Measurements from ENCODE around the gene DRAM2.

- peak; percentile 80 for TF ChIP-seq YY1 (IDR thresholded peaks at IDR 0.05; ENCODE audit: low read depth, low read length)
- no peak for TF ChIP-seq REST (IDR thresholded peaks at IDR 0.05; ENCODE audit: low read depth, low read length)
- no peak for TF ChIP-seq PKNOX1 (IDR thresholded peaks at IDR 0.05)
- TF ChIP-seq RAD21 (IDR thresholded peaks at IDR 0.05; ENCODE audit: insufficient read depth, low read depth, low read length) = no peak
- no peak for TF ChIP-seq CTCF (IDR thresholded peaks at IDR 0.05 in 2 of 3, conservative IDR thresholded peaks at IDR 0.05 in 1 of 3; ENCODE audit: control insufficient read depth in 2 of 3, extremely low read depth in 1 of 3, insufficient read depth in 1 of 3, low read depth in 3 of 3, low read length in 3 of 3)
- 0 out of 2 replicates have a peak, but pooled peaks have one; percentile 45 for TF ChIP-seq CREM (IDR thresholded peaks at IDR 0.05; ENCODE audit: low read depth)
- TF ChIP-seq GABPA (IDR thresholded peaks at IDR 0.05; ENCODE audit: low read depth) = no peak
- TF ChIP-seq ZNF622 (IDR thresholded peaks at IDR 0.05) = no peak
- no peak for TF ChIP-seq EZH2 (IDR thresholded peaks at IDR 0.05; ENCODE audit: borderline replicate concordance, control insufficient read depth, low read depth, low read length)
- TF ChIP-seq BCL3 (IDR thresholded peaks at IDR 0.05; ENCODE audit: borderline replicate concordance, insufficient read depth, low read depth, low read length, poor library complexity, severe bottlenecking) = no peak
- TF ChIP-seq ZBTB33 (IDR thresholded peaks at IDR 0.05) = no peak
These were observed 11.8 kb downstream of the DRAM2 start for GRCh38 chr1:111127923-111128643.
